Left renal pelvis (tissue), 4 donors: ENCODE results near the gene RRAS2. TPM values are rescaled to one million over a fixed set of nuclear protein-coding genes. Genes with fewer than 3 reads are reported as not detected.
"Not testable (repeated sequence)": the region's sequence is repeated elsewhere in the genome, so short reads cannot be mapped to it uniquely, and the experiment has no call there.

Experiments
- DNase-seq, 4 donors: peaks; one replicate each; pipeline ENCODE4 v3.0.0-alpha.2; 2013; ENCODE audit warnings: low read depth in 4 of 4, low spot score in 3 of 4
- polyA plus RNA-seq, 4 donors: library from polyadenylated mRNA; unstranded; fragments of 120-200 nt; gene quantifications; one replicate each; pipeline ENCODE4 v1.2.1, GENCODE V29; 2013; ENCODE audit not compliant: insufficient read length in 4 of 4

The RRAS2 gene
- polyA plus RNA-seq, 4 donors = 46.7 to 64.3 (median 52.5) TPM

- DNase-seq = no peak
Observed at GRCh38 chr11:14372011-14372410, 13.0 kb upstream of the RRAS2 start.

- no peak for DNase-seq
Observed at GRCh38 chr11:14371249-14371648, 12.3 kb upstream of the RRAS2 start.

DNA sequence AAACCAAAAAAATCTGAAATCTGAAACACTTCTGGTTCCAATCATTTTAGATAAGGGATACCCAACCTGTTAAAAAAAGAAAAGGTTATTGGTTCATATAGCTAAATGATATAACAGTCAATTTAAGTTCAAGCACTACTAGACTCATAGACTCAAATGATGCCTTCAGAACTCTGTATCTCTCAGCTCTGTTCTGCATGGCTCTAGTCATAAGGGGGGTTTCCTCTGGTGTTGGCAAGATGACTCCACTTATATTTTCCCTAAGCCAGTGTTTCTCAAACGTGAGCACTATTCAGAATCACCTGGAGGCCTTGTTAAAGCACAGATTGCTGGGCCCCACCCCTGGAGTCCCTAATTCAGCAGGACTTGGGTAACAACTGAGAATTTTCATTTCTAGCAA is 11.5 kb upstream of the RRAS2 start:
- no peak for DNase-seq

GRCh38 chr11:14369598-14369997 is 10.6 kb upstream of the RRAS2 start:
- no peak for DNase-seq

- no peak for DNase-seq
Observed at GRCh38 chr11:14366936-14367335, 8.0 kb upstream of the RRAS2 start.

- DNase-seq = no peak
Observed at GRCh38 chr11:14364322-14364721, 5.3 kb upstream of the RRAS2 start.

DNA sequence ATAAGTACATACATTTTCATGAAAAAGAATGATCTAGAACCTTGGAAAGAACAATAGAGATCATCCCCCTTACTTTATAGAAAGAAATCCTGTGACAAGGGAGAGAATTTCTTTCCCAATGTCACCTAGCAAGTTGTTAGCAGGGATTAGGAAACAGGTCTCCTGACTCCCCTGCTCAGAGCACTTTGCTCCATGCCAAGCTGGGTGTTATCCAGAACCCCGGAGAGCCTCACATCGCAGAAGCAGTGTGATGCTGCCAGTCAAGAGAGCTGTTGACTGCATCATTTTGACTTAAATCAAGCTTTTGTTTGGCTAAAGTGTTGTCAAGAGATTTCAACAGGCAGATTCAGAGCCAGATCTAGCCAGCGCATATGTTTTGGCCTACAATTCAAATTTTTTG is 3.6 kb upstream of the RRAS2 start:
- DNase-seq = no peak

DNA sequence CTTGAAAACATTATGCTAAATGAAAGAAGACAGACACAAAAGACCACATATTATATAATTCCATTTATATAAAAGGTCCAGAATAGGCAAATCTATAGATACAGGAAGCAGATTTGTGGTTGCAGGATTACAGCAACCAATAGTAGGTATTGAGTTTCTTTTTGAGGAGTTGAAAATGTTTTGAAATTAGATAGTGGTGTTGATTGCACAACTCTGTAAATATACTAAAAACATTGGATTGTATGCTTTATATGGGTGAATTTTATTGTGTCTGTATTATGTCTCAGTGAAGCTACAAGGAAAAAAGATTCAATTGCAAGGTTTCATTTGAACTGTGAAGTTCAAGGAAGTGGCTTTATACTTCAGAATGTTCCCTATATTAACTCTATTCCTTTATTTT is 3.0 kb upstream of the RRAS2 start:
- DNase-seq = no peak

DNA sequence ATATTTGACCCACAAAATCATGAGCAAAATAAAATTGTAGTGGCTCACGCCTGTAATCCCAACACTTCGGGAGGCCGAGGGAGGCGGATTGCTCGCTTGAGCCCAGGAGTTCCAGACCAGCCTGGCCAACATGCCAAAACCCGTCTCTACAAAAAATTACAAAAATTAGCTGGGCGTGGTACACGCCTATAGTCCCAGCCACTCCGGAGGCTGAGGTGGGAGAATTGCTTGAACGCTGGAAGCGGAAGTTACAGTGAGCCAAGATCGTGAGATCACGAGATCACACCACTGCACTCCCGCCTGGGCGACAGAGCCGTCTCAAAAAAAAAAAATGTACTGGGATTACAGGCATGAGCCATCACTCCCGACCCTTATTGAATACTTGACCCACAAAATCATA is 2.0 kb upstream of the RRAS2 start:
- no peak for DNase-seq

DNA sequence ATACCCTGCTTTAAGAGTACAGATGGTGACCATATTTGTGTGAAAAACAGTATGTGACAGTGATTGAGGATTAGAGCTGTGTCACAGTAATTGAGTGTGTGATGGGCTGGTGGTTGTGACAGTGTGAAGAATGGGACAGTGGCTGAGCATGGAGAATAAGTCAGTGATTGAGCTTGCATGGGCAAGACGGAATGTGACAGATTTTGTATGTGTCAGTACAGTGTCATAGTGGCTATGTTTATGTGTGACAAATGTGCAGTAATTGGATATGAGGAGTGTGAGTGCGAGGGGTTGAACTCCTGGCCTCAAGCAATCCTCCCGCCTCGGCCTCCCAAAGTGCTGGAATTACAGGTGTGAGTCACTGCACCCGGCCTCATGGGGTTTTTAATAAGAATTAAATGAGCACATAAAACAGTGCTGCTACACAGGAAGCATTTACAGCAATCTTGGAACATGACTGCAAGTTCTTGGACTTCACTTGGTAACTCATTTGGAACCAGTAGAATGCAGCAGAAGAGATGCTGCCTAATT is 583 bp upstream of the RRAS2 start:
- no peak for DNase-seq

DNA sequence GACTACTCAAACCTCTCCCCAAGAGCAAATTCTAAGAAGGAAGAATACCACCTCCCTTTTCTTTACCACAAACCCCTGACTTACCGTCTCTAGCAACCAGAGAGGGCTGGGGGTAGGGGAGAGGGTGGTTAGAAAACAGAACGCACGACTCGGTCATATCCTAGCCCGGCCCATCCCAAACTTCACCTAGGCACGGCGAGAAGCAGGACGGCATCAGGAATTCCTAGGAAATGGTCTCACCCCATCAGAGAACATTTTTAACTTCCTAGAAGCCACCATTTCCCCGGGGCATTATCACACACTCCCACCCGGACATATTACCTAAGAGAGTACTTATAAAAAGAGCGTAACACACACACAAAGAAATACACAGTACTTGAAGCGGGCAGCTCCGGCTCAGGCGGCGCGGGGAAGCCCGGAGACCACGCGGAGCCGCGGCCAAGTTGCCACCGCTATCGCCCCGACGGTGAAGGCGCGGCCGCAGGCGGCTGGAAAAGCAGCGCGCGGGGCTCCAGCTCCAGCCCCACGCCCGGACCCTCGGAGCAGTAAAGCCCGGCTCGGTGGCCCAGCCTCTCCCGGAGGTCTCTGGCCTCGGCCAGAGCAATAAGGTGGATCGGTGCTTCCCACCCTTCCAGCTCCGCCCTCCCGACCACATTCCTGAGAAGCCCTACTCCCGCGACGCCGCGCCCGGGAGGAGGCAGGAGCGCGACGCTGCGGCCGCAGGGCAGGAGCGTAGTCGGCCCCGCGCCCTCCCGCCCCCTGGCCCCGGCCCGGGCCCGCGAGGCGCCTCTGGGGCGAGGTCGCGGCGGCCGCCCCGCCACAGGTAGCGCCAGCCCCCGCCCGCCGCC is 878 bp downstream of the RRAS2 start:
- DNase-seq = peak; percentile 41 to 61 (median 56)

DNA sequence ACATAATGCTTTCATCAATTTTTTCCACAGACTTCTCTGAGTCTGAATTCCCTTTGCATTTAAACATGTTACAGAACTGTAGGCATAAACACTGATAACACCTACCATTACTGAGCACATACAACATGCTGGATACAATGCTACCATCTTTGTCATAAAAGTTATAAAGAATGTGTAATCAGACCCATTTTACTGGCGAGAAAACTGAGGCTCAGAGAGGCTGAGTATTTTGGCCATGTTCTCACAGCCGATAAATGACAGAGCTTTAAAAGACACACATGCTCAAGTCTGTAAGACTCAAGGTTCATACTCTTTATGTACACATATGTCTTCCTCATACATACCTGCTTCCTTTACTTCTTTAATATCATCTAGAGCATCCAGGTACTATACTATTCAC is 2.6 kb downstream of the RRAS2 start:
- no peak for DNase-seq

DNA sequence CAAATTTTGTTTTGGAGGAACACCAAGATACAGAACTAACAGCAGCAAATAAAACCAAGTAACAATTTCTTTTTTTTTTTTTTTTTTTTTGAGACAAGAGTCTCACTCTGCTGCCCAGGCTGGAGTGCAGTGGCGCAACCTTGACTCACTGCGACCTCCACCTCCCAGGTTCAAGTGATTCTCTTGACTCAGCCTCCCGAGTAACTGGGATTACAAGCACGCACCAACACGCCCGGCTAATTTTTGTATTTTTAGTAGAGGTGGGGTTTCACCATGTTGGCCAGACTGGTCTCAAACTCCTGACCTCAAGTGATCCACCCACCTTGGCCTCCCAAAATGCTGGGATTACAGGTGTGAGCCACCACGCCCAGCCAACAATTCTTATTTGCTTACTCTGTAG is 4.4 kb downstream of the RRAS2 start:
- not testable (repeated sequence) for DNase-seq

GRCh38 chr11:14350716-14351238 is 8.2 kb downstream of the RRAS2 start:
- no peak for DNase-seq

- no peak for DNase-seq
Observed at GRCh38 chr11:14350215-14350614, 8.8 kb downstream of the RRAS2 start.

- DNase-seq = no peak
Observed at GRCh38 chr11:14347991-14348390, 11.0 kb downstream of the RRAS2 start.

GRCh38 chr11:14347494-14347893 is 11.5 kb downstream of the RRAS2 start:
- no peak for DNase-seq

DNA sequence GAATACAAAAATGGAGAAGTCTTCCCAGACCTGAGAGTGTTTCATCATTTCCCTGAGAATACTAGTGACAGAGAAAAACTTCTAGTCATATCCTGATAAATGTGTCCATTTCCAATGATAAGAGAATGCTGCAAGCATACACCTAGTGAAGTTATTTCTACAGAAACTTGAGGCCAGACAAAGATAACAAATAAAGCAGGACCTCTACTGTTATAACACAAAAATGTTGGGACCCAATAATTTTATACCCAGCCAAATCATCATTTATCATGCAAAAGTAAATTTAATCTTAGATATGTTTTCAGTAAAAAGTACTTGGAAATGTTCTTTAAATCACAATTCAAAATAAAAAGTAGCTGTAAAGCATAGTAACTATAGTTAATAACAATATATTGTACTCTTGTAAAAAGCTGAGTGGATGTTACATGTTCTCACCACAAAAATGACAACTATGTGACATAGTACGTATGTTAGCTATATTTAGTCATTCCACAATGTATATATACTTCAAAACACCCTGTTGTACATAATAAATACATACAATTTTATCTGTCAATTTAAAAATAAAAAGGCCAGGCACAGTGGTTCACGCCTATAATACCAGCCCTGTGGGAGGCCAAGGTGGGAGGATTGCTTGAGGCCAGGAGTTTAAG is 12.6 kb downstream of the RRAS2 start:
- DNase-seq = no peak

- no peak for DNase-seq
Observed at GRCh38 chr11:14345668-14346067, 13.3 kb downstream of the RRAS2 start.

GRCh38 chr11:14345016-14345415 is 14.0 kb downstream of the RRAS2 start:
- not testable (repeated sequence) for DNase-seq

- DNase-seq = no peak
Observed at GRCh38 chr11:14342906-14343305, 16.1 kb downstream of the RRAS2 start.

DNA sequence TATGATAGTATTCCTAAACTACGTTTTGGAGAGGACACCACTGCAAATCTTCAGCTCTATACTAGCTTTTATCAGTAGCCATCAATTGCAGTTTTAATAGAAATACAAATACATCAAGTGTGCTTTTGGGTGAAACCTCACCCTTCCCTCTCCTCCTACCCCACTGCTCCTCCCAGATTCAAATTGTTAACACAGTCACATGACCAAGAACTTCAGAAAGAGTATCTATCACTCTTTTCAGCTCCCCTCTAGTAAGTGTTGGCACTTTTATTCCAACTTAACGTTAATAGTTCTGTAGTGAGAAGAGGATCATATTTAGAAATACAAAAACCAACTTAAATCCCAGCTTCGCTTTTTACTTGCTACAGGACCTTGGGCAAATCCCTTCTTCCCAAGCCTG is 17.0 kb downstream of the RRAS2 start:
- DNase-seq = no peak
